HAP-1 (cell line): ENCODE data around the gene KRT8.
"Not testable (repeated sequence)": the region's sequence is repeated elsewhere in the genome, so short reads cannot be mapped to it uniquely, and the experiment has no call there.

ENCODE experiments used
- DNase-seq, 2 experiments: peaks; one replicate each; pipeline ENCODE4 v3.0.0-alpha.2; 2016 to 2020; ENCODE audit warnings: low spot score in 2 of 2
- H3K27me3 ChIP-seq: fragments of 250-450 bp; sonication (Bioruptor Pico); 2 replicates; pipeline ENCODE4 v1.5.1; 2020; ENCODE audit warnings: low read depth, mild to moderate bottlenecking, moderate library complexity
- H3K36me3 ChIP-seq: fragments of 250-450 bp; sonication (Bioruptor Pico); replicated peaks from 2 replicates; pipeline ENCODE4 v1.5.1; 2020; ENCODE audit warnings: mild to moderate bottlenecking
- H3K4me1 ChIP-seq: fragments of 250-450 bp; sonication (Bioruptor Pico); 2 replicates; pipeline ENCODE4 v1.5.1; 2020; ENCODE audit warnings: mild to moderate bottlenecking
- H3K4me3 ChIP-seq: fragments of 250-450 bp; sonication (Bioruptor Pico); 2 replicates; pipeline ENCODE4 v1.5.1; 2020; ENCODE audit warnings: mild to moderate bottlenecking, moderate library complexity
- H3K9me3 ChIP-seq: fragments of 250-450 bp; sonication (Bioruptor Pico); 2 replicates; pipeline ENCODE4 v1.5.1; 2020; ENCODE audit warnings: mild to moderate bottlenecking, moderate library complexity
- in situ Hi-C: fragments of 300-500 bp; cut with MboI; formaldehyde crosslinking; loops from 3 replicates; pipeline ENCODE4 v1.14.3; 2020; ENCODE audit warnings: low sequenced_read_pairs, inconsistent platforms, mixed read lengths

KRT8 gene

GRCh38 chr12:52880499-52880898, 24.4 kb downstream of the KRT8 start:
- in situ Hi-C loops, DNase-seq, H3K4me3 ChIP-seq, H3K27me3 ChIP-seq, H3K4me1 ChIP-seq, H3K36me3 ChIP-seq, H3K9me3 ChIP-seq: not testable (repeated sequence)

GRCh38 chr12:52879394-52880351, 25.2 kb downstream of the KRT8 start:
- H3K4me1 ChIP-seq, result peaks cover 8% of the 10 kb centered on the region
- in situ Hi-C loops, result loop anchor here (5.0 to 10.0 kb wide), 2 partner anchors 515 to 727 kb away; partner anchors contain the start of gene KRT85
- DNase-seq, result peak; percentile 87 to 93

DNA sequence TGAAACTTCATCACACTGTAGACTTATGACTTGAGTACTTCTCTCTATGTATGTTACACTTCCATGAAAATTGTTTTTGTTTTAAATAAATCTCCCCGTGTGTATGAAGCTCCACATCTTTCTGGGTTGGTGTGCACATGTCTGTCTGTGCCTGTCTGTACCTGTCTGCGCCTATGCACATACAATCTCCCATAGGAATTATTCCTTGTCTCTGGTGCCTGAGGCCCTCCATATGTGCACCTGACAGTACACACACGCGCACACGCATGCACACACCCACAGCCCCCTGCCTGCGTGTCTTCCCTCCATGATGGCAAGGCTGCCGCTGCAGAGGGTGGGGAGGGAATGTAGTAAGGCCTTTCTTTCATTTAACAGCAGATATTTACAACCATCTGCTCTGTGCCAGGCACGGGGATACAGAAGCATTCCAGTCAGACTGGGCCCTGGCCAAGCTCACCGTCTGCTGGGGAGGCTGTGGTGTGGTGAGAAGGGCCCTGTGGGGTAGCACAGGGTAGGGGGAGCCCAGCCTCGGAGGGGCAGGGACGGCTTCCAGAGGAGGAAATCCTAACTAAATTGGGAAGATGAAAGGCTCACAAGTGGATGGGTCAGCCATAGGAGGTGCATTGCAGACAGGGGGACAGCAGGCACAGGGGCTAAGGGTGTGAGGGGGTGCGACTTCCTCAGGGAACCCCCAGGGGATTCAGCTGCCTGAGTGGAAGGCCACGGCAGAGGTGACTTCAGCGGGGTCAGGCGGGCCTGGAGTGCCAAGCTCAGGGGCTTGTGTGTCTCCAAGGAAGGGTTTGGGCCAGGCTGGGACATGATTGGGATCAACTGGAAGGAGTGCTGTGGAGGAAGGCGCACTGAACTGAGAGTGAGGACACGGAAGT, 26.1 kb downstream of the KRT8 start:
- H3K27me3 ChIP-seq, result no peaks in the 10 kb centered on the region
- no peaks in the 10 kb centered on the region for H3K36me3 ChIP-seq
- peaks cover 15% of the 10 kb centered on the region for H3K4me1 ChIP-seq
- DNase-seq, result no peak
- in situ Hi-C loops, result loop anchor here (5.0 to 10.0 kb wide), 2 partner anchors 514 to 726 kb away; partner anchors contain the start of gene KRT85
- H3K9me3 ChIP-seq, result no peaks in the 10 kb centered on the region
- no peak overlapping the region for H3K4me3 ChIP-seq

More at GRCh38 chr12:52879394-52880351, 25.2 kb downstream of the KRT8 start:
- Histone ChIP-seq H3K9me3 (no peaks in the 10 kb centered on the region), H3K27me3 (no peaks in the 10 kb centered on the region), H3K4me3 (no peak overlapping the region), H3K36me3 (no peaks in the 10 kb centered on the region)

GRCh38 chr12:52877242-52877641, 27.6 kb downstream of the KRT8 start:
- in situ Hi-C loops, result loop anchor here (5.0 to 10.0 kb wide), 2 partner anchors 512 to 725 kb away; partner anchors contain the start of gene KRT85
- no peak overlapping the region for H3K4me3 ChIP-seq
- H3K4me1 ChIP-seq, result peaks cover 20% of the 10 kb centered on the region
- H3K27me3 ChIP-seq, result no peaks in the 10 kb centered on the region
- no peaks in the 10 kb centered on the region for H3K9me3 ChIP-seq
- no peaks in the 10 kb centered on the region for H3K36me3 ChIP-seq
- no peak for DNase-seq

GRCh38 chr12:52876372-52876771, 28.5 kb downstream of the KRT8 start:
- in situ Hi-C loops, result loop anchor here (5.0 to 10.0 kb wide), 2 partner anchors 512 to 724 kb away; partner anchors contain the start of gene KRT85
- Histone ChIP-seq H3K36me3 (no peaks in the 10 kb centered on the region), H3K27me3 (no peaks in the 10 kb centered on the region), H3K4me3 (no peak overlapping the region), H3K4me1 (peaks cover 20% of the 10 kb centered on the region), H3K9me3 (no peaks in the 10 kb centered on the region)
- DNase-seq, result no peak

GRCh38 chr12:52874573-52875435, 30.1 kb downstream of the KRT8 start:
- Histone ChIP-seq H3K36me3 (no peaks in the 10 kb centered on the region), H3K9me3 (no peaks in the 10 kb centered on the region), H3K4me1 (peaks cover 15% of the 10 kb centered on the region), H3K27me3 (no peaks in the 10 kb centered on the region), H3K4me3 (peak overlapping the region; percentile 27)
- no peak for DNase-seq
- in situ Hi-C loops, result loop anchor here (5.0 to 10.0 kb wide), 2 partner anchors 510 to 723 kb away; partner anchors contain the start of gene KRT85

DNA sequence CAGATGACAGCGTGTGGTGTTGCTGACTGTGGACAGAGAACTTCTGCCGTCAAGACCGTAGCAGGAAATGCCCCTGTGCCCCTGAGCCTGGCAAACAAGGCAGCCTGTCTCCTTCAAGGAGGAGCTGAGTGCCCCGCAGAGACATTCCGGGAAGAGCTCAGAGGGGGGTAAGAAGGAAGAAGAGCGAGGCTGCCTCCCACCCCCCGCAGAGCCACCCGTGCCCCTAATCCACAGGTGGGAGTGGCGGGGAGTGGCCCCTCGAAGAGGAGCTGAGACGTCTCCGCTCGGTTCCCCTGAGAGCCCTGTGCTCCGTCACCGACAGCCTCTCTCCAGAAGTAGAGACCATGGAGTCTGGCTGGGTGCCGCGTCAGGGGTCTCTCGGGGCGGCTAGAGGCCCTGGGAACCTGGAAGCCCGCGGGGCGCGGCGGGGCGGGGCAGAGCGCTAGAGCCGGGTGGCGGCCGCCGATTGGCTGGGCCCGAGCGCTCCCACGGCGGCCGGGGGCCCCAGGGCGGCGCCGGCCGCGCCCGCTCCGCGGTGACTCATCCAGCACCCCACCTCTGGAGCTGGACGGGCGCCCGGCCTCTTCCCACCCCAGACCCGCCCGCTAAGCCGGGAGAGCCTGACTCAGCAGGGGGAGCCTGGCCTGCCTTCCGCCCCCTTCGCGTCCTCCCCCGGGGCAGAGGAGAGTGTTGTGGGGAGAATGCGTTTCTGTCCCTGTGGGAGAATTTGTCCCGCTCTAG, 30.9 kb downstream of the KRT8 start:
- Histone ChIP-seq H3K27me3 (no peaks in the 10 kb centered on the region), H3K9me3 (no peaks in the 10 kb centered on the region), H3K4me3 (peak overlapping the region; percentile 27), H3K36me3 (no peaks in the 10 kb centered on the region), H3K4me1 (peaks cover 14% of the 10 kb centered on the region)
- DNase-seq, result peak; percentile 48 to 82
- in situ Hi-C loops, result loop anchor here (10.0 kb wide), 1 partner anchor 509 kb away; the partner anchor contains the start of gene KRT85

GRCh38 chr12:52873513-52873831, 31.4 kb downstream of the KRT8 start:
- Histone ChIP-seq H3K36me3 (no peaks in the 10 kb centered on the region), H3K4me3 (peak overlapping the region; percentile 27), H3K4me1 (peaks cover 14% of the 10 kb centered on the region), H3K27me3 (no peaks in the 10 kb centered on the region), H3K9me3 (no peaks in the 10 kb centered on the region)
- in situ Hi-C loops, result loop anchor here (10.0 kb wide), 1 partner anchor 509 kb away; the partner anchor contains the start of gene KRT85
- DNase-seq, result no peak

DNA sequence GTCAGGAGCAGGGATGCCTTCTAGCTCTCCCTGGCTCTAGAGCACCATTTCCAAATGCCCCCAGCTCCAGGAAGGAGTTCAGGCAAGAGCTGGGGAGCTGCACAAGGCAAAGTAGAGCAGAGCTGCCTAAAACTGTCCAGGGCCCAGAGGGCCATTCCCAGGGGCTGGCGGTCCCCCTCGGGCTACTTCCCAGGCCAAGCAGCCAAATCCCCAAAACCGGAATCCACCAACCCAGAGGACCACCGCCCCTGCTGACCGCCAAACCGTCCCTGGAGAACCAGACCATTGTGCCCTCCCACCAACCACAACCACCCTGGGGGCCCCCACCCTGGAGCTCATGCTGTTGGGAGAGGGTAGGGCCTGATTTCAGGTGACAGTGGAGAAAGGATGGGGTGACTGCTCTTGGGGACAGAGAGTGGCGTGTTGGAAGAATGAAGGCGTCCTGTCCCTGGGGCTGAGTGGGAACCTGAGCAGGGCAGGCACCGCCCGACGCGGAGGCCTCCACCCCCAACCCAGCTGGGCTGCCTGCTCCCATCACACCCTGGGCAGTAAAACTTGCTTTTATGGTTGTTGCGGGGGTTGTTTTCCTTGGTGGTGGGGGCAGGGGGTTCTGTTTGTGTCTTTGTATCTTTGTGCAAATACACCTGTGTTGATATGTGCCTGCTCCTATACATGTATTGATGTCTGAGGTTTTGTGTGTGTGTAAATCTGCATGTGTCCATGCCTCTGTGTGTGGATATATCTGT, 32.1 kb downstream of the KRT8 start:
- DNase-seq, result no peak
- Histone ChIP-seq H3K4me1 (peaks cover 14% of the 10 kb centered on the region), H3K4me3 (no peak overlapping the region), H3K9me3 (no peaks in the 10 kb centered on the region), H3K27me3 (no peaks in the 10 kb centered on the region), H3K36me3 (no peaks in the 10 kb centered on the region)
- in situ Hi-C loops, result loop anchor here (10.0 kb wide), 1 partner anchor 508 kb away; the partner anchor contains the start of gene KRT85

DNA sequence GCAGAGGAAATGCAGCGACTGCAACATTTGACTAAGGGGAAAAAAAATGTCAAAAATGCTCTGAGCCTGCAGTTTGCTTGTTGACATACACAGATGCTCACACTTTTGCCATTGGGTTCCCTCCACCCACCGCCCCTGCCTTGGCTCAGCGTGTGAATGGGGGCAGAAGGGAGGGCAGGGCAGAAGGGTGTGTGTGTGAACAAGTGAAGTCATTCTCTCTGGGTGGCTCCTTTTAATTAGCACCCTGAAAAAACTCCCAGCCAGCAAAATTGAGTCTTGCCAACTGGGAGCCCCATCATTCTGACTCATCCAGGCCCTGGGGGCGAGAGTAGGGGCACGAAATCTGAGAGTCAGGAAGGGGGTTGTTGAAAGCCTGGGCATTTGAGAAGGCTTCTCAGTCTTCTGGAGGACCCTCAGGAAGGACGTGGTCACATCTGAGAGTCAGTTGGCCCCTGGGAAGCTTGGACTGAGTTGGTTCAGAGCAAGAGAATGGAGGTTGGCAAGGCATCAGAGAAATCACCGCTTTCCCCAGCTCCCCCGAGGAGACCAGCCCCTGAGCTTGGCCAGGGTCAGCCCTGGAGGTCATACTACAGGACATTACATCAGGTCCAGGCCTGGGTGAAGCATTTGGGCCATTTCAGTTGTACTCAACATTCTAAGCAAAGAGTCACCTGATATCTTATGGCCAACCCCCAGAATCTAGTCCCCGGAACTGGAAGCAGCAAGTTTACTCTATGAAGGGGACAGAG, 33.4 kb downstream of the KRT8 start:
- H3K4me3 ChIP-seq, result no peak overlapping the region
- no peaks in the 10 kb centered on the region for H3K36me3 ChIP-seq
- H3K27me3 ChIP-seq, result no peaks in the 10 kb centered on the region
- DNase-seq, result no peak
- peaks cover 14% of the 10 kb centered on the region for H3K4me1 ChIP-seq
- in situ Hi-C loops, result loop anchor here (10.0 kb wide), 1 partner anchor 507 kb away; the partner anchor contains the start of gene KRT85
- H3K9me3 ChIP-seq, result no peaks in the 10 kb centered on the region
